ENCODE measurements around the gene KLF11.

- no peak for TF ChIP-seq POLR2A (IDR thresholded peaks at IDR 0.05)
- TF ChIP-seq CTCF (IDR thresholded peaks at IDR 0.05): no peak
These were observed 38.9 kb upstream of the KLF11 start for GRCh38 chr2:10004401-10004800.

Data from suprapubic skin (tissue), 3 donors.